GM18498 (cell line): ENCODE results near the gene ARHGAP33.

Experiments used
- ATAC-seq: cut with Tn5 transposase; IDR thresholded peaks from one replicate; pipeline ENCODE4 v1.9.1; 2021; ENCODE audit warnings: mild to moderate bottlenecking, moderate library complexity; ENCODE audit not compliant: unreplicated experiment

Gene ARHGAP33

GRCh38 chr19:35740108-35740422, 35.3 kb upstream of the ARHGAP33 start:
- ATAC-seq: peak; percentile 21

- peak; percentile 59 for ATAC-seq
Measured at GRCh38 chr19:35740423-35741202, 34.8 kb upstream of the ARHGAP33 start.

GRCh38 chr19:35741203-35741515, 34.2 kb upstream of the ARHGAP33 start:
- ATAC-seq: no peak

DNA sequence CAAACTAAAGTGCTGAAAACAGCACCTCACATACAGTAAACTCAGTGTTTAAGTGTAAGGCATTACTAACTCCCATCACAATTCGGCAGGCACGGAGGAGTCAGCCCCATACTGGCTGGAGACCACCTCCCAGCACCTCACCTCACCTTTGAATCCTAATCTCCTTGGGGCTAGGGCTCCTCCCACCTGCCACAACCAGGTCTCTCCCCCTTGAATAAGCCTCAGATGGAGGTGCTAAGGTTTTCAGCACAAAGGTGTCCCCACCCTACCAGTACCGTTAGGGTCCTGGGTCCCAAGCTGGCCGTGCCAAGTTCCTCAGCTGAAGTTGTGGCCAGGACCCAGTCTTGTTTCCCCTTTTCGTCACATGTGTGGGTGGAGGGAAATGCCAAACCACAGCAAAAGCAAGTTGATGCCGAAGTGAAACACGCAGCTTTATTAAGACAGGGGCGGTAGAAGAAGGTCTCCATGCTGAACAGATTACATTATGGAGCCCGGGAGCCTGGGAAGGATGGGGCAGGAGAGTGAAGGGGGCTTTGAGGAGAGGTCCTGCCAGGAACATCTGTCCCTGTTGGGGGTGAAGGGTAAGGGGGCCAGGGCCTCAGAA, 33.1 kb upstream of the ARHGAP33 start, which contains the start of gene IGFLR1:
Gene IGFLR1 (minus strand): TSS at position 332 of the 604 bp plus-strand sequence. CDS start 1,272 bp downstream, outside the sequence.
- ATAC-seq: peak; percentile 17

DNA sequence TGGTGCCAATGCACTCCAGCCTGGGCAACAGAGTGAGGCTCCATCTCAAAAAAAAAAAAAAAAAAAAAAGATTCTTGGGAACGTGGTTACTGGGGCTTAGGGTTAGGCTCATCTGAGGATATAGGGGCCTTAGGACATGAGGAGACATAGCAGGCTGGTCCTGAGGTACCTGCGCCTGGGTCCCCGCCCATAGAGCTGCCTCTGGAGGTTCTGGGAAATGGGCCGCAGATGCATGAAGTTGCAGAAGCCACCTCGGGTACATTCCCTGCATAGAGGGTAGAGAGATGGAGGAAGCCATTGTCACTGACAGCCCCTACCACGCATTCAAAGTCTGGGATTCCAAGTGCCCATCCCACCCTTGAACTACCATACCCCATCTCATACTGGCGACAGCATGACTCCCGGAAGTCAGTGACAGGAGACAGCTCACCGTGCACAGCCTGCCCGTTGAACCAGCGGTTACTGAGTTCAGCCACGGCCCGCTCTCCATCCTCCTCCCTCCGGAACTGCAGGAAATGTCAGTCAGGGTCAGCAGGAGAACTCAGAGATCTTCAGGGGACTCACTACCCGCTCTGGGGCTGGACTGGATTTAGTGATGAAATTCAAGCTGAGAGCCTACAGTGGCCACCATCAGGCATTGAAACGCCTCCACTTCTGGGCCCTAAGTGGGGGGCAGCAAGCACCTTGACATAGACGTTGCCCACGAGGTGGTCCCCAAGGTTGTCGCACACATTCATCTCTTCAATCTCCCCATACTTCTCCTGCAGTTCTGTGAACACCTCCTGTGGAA, 31.5 kb upstream of the ARHGAP33 start:
- no peak for ATAC-seq

DNA sequence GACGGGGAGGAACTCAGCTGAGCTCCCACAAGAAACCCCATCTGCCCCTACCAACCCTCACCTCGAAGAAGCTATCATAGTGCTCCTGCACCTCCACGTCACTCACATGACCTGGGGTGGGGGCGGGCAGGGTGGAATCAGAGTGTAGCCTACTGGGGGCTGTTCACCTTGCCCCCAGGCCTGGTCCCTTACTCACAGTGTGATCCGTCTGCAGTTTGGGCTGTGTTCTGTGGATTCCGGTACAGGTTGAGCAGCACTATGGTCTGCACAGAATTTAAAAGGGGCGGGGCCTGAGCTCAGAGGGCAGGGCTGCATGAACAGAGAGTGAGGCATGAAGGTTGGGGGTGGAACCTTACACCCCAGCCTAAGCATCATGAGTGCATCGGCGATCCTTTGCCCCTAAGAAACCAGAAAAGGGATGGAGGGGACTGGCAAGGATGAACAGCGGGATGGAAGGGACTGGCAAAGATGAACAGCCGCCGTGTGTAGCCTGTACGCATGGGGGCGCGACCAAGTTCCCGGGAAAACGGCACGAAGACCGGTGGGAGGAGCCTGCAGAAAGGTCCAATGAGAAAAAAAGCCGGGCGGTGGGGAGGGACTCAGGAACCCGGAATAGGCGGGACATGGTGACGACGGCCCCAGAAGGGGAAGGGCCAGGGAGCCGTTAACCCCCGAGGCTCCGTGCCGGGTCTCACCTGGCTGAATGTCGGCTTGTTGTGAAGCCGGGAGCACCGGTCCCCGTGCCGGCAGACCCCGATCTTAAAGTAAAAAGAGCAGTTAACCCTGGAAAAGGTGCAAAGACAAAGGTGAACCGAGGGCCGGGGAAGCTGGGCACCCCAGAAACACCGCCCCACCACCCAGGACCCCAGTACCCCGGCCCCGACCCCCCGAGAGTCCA, 30.7 kb upstream of the ARHGAP33 start:
- ATAC-seq: peak; percentile 37

- peak; percentile 47 for ATAC-seq
Measured at GRCh38 chr19:35745328-35746086, 29.9 kb upstream of the ARHGAP33 start, which contains the start of the genes PSENEN and U2AF1L4. Gene PSENEN, plus strand, starts transcription at chr19:35745651. Its CDS starts 280 bp downstream, at chr19:35745931. Gene U2AF1L4, minus strand, starts transcription at chr19:35745418. Its CDS starts 27 bp downstream, at chr19:35745391.

- no peak for ATAC-seq
Measured at GRCh38 chr19:35746087-35746462, 29.3 kb upstream of the ARHGAP33 start.

DNA sequence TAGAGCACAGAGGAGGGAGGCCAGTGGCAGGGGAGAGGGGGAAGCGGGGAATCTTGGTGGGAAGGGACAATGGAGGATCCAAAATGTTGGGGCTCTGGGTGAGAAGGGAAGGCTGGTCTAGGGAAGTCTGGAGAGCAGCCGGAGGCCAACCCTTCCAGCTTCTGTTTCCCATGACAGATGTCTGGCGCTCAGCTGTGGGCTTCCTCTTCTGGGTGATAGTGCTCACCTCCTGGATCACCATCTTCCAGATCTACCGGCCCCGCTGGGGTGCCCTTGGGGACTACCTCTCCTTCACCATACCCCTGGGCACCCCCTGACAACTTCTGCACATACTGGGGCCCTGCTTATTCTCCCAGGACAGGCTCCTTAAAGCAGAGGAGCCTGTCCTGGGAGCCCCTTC, 28.8 kb upstream of the ARHGAP33 start:
- ATAC-seq: no peak

DNA sequence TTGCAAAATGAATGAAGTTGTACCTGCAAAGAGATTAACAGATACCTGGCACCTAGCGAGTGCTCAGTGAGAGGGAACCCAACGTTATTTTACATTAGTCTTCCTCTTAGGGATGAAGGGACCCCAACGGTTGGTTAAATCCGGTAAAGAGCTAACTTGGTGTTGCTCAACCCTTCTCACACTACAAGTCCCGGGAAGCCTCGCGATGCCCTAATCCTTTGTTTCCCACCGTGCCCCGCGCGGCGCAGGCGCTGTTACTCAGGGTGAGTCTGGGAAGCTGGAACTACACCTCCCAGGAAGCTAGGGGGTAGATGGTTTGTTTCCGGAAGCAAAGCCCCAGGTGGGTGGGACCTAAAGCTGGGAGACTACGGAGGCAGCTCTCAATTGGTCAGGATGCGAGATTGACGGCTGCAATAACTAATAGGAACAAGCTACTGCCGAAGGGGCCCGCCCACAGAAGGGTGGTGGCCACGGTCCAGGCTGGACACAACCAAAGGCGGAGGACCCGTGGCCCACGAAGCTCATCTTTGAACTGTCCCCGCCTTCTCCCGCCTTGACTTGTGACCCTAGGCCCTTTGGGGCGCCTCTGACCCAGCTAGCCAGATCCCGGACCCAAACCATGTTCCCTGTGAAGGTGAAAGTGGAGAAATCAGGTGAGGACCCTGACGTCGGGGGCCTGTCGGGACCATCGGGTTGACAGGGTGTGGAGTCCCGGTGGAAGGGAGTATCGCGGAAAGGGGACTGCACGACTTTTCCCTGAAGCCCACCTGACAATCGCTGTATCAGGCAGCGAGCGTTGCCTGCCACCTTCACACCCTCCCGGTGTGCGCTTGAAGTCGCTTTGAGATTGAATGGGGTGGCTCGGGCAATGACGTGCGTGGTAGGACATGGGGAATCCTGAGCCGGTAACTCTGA, 27.0 kb upstream of the ARHGAP33 start, which contains the start of gene LIN37:
Gene LIN37 (plus strand): TSS at position 471 of the 915 bp plus-strand sequence. CDS start 149 bp downstream, at position 620.
- ATAC-seq: peak; percentile 70

DNA sequence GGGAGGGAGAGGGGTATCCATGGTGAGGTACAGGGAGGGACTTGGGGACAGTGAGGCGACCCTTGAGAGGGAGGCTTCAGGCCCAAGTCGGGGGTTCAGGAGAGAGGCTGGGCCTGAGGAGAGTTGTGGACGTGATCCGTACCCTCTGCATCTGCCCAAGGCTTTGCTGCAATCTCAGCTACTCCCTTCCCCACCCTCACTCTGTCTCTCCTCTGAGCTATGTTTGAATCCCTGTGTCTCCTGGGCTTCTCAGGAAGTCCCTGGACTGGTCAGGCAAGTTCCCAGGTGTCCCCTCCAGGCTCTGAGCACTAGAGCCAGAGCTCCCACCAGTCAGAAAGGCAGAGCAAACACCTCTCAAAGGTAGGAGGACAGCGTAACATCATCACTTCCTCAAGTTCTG, 25.2 kb upstream of the ARHGAP33 start:
- ATAC-seq: no peak

DNA sequence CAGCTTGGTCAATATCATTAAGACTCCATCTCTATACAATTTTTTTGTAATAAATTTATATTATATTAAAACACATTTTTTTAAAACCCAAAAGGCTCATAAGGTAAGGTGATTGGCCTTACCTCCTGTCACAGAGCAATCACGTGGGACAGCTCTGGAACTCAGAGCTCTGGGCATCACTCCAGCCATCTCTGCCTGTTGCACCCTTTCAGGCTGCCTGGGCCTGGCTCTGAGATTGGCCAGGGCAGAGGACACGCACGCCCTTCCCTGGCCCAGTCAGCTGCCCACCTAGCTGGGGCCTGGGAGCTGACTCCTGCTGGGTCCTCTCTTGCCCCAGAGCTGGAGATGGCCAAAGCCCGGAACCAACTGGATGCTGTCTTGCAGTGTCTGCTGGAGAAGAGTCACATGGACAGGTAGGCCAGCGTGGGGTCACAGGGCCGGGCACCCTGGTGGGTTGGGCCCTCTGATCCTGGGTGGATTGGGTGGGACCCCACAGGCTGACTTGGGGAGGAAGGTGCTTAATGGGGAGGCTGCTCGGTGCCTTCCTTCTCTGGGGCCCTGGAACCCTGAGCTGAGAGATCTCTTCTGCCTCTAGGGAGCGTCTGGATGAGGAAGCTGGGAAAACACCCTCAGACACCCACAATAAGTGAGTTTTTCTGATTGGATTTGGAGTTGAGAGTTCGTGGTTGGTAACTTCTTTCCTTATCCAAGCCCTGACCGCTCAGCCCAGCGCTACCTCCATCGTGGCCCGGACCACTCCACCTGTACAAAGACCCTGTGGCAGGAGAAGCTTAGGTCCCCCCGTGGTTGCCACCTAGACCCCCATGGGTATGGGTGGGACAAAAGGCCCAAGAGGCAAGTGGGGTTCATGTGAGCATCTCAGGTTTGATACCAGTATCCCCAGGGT, 23.3 kb upstream of the ARHGAP33 start:
- ATAC-seq: no peak

DNA sequence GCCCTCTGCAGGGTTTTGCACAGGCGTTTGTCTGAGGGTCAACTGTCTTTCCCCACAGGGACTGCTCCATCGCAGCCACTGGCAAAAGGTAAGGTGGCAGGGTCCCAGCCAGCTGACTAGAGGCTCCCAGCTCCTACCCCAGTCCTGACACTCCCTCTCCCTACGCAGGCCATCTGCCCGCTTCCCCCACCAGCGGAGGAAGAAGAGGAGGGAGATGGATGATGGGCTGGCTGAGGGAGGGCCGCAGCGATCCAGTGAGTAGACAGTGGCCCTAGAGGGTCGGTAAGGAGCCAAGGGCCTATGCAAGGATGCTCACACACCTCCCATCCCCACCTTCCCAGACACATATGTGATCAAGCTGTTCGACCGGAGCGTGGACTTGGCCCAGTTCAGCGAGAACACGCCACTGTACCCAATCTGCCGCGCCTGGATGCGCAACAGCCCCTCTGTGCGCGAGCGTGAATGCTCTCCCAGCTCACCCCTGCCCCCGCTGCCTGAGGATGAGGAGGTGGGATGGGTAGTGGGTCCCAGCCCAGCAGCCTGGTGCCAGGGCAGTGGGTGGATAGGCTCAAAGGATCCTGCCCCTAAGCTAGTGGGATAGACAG, 22.5 kb upstream of the ARHGAP33 start:
- ATAC-seq: no peak

- ATAC-seq: no peak
Measured at GRCh38 chr19:35753634-35754369, 21.6 kb upstream of the ARHGAP33 start.

DNA sequence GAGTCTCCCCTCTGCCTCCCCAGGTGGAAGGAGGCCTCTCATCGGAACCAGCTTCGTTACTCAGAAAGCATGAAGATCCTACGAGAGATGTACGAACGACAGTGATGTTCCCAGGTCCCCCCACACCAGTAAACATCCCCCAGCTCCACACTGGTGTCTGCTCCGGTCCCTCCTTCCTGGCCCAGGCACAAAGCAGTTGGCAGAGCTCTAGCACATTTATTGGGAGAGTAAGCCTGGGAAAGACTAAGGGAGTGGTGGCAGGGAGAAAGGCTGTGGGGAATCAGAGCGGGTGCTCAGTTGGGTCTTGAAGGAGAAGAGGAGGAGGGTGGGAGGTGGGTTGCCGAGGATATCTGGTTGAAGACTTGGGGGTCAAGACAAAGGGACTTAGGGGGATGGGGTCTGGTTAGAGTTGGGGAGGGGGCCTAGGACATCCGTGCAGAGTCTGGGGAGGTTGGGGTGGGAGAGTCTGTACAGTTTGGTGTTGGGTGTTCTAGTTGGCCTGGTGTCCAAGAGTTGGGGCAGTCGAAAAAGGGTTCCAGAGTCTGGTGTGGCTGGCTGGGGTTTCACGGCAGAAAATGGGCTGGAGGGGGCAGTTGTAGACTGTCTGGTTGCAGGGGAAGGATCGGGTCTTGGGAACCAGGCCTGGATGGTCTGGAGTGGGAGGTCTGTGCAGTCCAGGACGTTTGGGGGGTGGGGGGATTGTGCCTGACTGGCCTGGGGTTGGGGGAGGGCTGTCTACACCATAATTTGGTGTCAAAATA, 20.8 kb upstream of the ARHGAP33 start:
- no peak for ATAC-seq

DNA sequence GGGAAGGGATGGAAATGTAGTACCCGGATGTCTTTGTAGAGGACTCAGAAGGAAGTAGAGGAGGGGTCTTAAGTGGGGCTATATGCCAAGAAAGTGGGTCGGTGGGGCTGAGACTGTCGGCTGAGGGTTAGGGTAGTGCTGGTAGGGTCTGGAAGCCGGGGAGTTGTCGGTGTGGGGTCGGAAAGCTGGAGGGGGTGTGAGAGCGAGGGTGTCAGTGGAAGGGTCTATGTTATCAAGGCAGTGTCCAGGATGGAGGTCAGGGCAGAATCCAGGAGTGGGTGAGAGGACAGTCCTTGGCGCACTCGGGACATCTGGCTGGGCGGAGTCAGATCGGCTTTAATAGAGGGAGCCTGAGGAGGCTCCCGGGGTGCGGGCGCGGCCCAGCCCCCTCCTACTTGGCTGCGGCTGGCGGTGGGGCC, 20.2 kb upstream of the ARHGAP33 start:
- no peak for ATAC-seq
